NB4 (cell line): Measurements from ENCODE around the gene RETREG2.

ENCODE experiments used
- CTCF ChIP-seq: IDR thresholded peaks from one replicate; pipeline ENCODE4 v1.5.1; 2012; ENCODE audit warnings: low read depth, low read length
- MAX ChIP-seq: IDR thresholded peaks from 2 replicates; pipeline ENCODE4 v1.6.1; 2011; ENCODE audit warnings: low read depth, low read length
- POLR2A ChIP-seq: IDR thresholded peaks from 2 replicates; pipeline ENCODE4 v1.6.1; 2011; ENCODE audit warnings: mild to moderate bottlenecking; ENCODE audit not compliant: insufficient read length; ENCODE audit errors: extremely low read depth

GRCh38 chr2:219204425-219205164 is 26.5 kb downstream of the RETREG2 start:
- no peak for TF ChIP-seq CTCF
- TF ChIP-seq POLR2A = no peak
- TF ChIP-seq MAX = no peak
